HEK293 (cell line): ENCODE data around the gene BACH1.

Experiments
- CTCF ChIA-PET: fragments of 350-600 bp; formaldehyde crosslinking; extraction: SDS; loops from one replicate; lab custom pipeline; 2021; ENCODE audit warnings: antibody characterized with exemption; lab: Yijun Ruan, JAX
- POLR2A ChIA-PET: fragments of 300-600 bp; formaldehyde crosslinking; extraction: SDS; loops from one replicate; lab custom pipeline; 2020; ENCODE audit warnings: antibody characterized with exemption, inconsistent platforms; lab: Yijun Ruan, JAX
- H3K27ac ChIP-seq: fragments of 200-500 bp; sonication (Bioruptor generic); 2 replicates; pipeline ENCODE4 v1.5.1; 2014; ENCODE audit warnings: low read depth, low read length, control low read depth, inconsistent platforms; ENCODE audit errors: extremely low read depth
- H3K36me3 ChIP-seq, 2 experiments: fragments of 200-500 bp in 1 of 2; sonication (Bioruptor generic) in 1 of 2; 1 replicate in 1 of 2; 2 replicates in 1 of 2; pipeline ENCODE4 v1.5.1; 2014 to 2017; ENCODE audit warnings: inconsistent platforms in 2 of 2, low read length in 2 of 2; ENCODE audit not compliant: control insufficient read depth in 2 of 2, insufficient read depth in 1 of 2
- H3K4me1 ChIP-seq: fragments of 200-500 bp; sonication (Bioruptor generic); 2 replicates; pipeline ENCODE4 v1.5.1; 2014; ENCODE audit warnings: mild to moderate bottlenecking, low read length, inconsistent platforms; ENCODE audit not compliant: control insufficient read depth, insufficient read depth
- H3K4me3 ChIP-seq: 2 replicates; pipeline ENCODE4 v1.5.1; 2011; ENCODE audit warnings: low read depth, mild to moderate bottlenecking, control low read depth, low read length, moderate library complexity
- H3K9me3 ChIP-seq: fragments of 200-500 bp; sonication (Bioruptor generic); 2 replicates; pipeline ENCODE4 v1.5.1; 2014; ENCODE audit warnings: low read depth, low read length, inconsistent platforms; ENCODE audit not compliant: control insufficient read depth, insufficient read depth
- HOXA7 ChIP-seq: sonication (generic); formaldehyde crosslinking; IDR thresholded peaks from 2 replicates; pipeline ENCODE4 v1.8.1; 2022; ENCODE audit warnings: missing genetic modification reagents, borderline replicate concordance
- KLF7 ChIP-seq: fragments of 450-650 bp; formaldehyde crosslinking; IDR thresholded peaks from 2 replicates; pipeline ENCODE4 v1.5.1; 2016; ENCODE audit warnings: missing biosample characterization, missing genetic modification characterization, borderline replicate concordance
- OSR2 ChIP-seq: fragments of 450-650 bp; formaldehyde crosslinking; IDR thresholded peaks from 2 replicates; pipeline ENCODE4 v1.5.1; 2016; ENCODE audit warnings: missing biosample characterization, missing genetic modification characterization
- ZBTB26 ChIP-seq: fragments of 450-650 bp; formaldehyde crosslinking; optimal IDR thresholded peaks from 2 replicates; pipeline ENCODE3; 2016; ENCODE audit warnings: missing biosample characterization, mild to moderate bottlenecking, missing genetic modification characterization
- ZNF114 ChIP-seq: fragments of 450-650 bp; formaldehyde crosslinking; IDR thresholded peaks from 2 replicates; pipeline ENCODE4 v1.5.0; 2017; ENCODE audit warnings: missing biosample characterization, missing genetic modification characterization
- ZNF133 ChIP-seq: fragments of 450-650 bp; formaldehyde crosslinking; IDR thresholded peaks from 2 replicates; pipeline ENCODE4 v1.5.1; 2016; ENCODE audit warnings: missing biosample characterization, missing genetic modification characterization
- ZNF24 ChIP-seq: fragments of 450-650 bp; formaldehyde crosslinking; IDR thresholded peaks from 2 replicates; pipeline ENCODE4 v1.5.1; 2016; ENCODE audit warnings: missing biosample characterization, missing genetic modification characterization
- ZNF302 ChIP-seq: fragments of 450-650 bp; formaldehyde crosslinking; IDR thresholded peaks from 2 replicates; pipeline ENCODE4 v1.5.1; 2016; ENCODE audit warnings: missing biosample characterization, missing genetic modification characterization, low read depth
- ZNF324 ChIP-seq: fragments of 450-650 bp; formaldehyde crosslinking; IDR thresholded peaks from 2 replicates; pipeline ENCODE4 v1.5.1; 2016; ENCODE audit warnings: missing biosample characterization, missing genetic modification characterization
- ZNF350 ChIP-seq: fragments of 450-650 bp; formaldehyde crosslinking; IDR thresholded peaks from 2 replicates; pipeline ENCODE4 v1.5.0; 2017; ENCODE audit warnings: missing biosample characterization, mild to moderate bottlenecking, missing genetic modification characterization
- ZNF398 ChIP-seq: fragments of 450-650 bp; formaldehyde crosslinking; IDR thresholded peaks from 2 replicates; pipeline ENCODE4 v1.5.1; 2017; ENCODE audit warnings: missing biosample characterization, missing genetic modification characterization
- ZNF558 ChIP-seq: fragments of 450-650 bp; formaldehyde crosslinking; IDR thresholded peaks from 2 replicates; pipeline ENCODE4 v1.5.1; 2016; ENCODE audit warnings: missing biosample characterization, missing genetic modification characterization
- ZNF624 ChIP-seq: fragments of 450-650 bp; formaldehyde crosslinking; IDR thresholded peaks from 2 replicates; pipeline ENCODE4 v1.5.1; 2017; ENCODE audit warnings: missing biosample characterization, missing genetic modification characterization
- ZNF654 ChIP-seq: fragments of 450-650 bp; formaldehyde crosslinking; IDR thresholded peaks from 2 replicates; pipeline ENCODE4 v1.5.1; 2016; ENCODE audit warnings: low read depth, missing biosample characterization, missing genetic modification characterization
- ZNF747 ChIP-seq: fragments of 450-650 bp; formaldehyde crosslinking; IDR thresholded peaks from 2 replicates; pipeline ENCODE4 v1.5.1; 2016; ENCODE audit warnings: missing biosample characterization, missing genetic modification characterization
- ZNF76 ChIP-seq: fragments of 450-650 bp; formaldehyde crosslinking; IDR thresholded peaks from 2 replicates; pipeline ENCODE4; 2016; ENCODE audit warnings: low read depth, missing biosample characterization, missing genetic modification characterization, borderline replicate concordance
- ZNF777 ChIP-seq: fragments of 450-650 bp; formaldehyde crosslinking; IDR thresholded peaks from 2 replicates; pipeline ENCODE4 v1.5.1; 2017; ENCODE audit warnings: missing biosample characterization, missing genetic modification characterization, borderline replicate concordance
- ZXDB ChIP-seq: fragments of 450-650 bp; formaldehyde crosslinking; IDR thresholded peaks from 2 replicates; pipeline ENCODE4 v1.5.1; 2016; ENCODE audit warnings: missing biosample characterization, missing genetic modification characterization

The BACH1 gene

GRCh38 chr21:29390778-29391177, 92.1 kb downstream of the BACH1 start (continued):
- TF ChIP-seq HOXA7 (CRISPR knock-in tag), result no peak
- TF ChIP-seq ZNF398 (tag by site-specific recombination), result no peak
- no peak for TF ChIP-seq ZNF624
- TF ChIP-seq ZNF777 (tag by site-specific recombination), result no peak
- TF ChIP-seq ZNF324 (tag by site-specific recombination), result no peak
- TF ChIP-seq ZNF302 (tag by site-specific recombination), result no peak
- TF ChIP-seq ZNF747 (tag by site-specific recombination), result no peak
- TF ChIP-seq, all 188 proteins: peak for 0

- H3K4me1 ChIP-seq, result no peaks in the 10 kb centered on the region
- ChIA-PET CTCF (interaction anchor here (0.7 kb wide), 1 partner anchor 508 kb away, joined by 3 read pairs; no protein-coding TSS in a partner anchor), POLR2A (no interaction called here)
- H3K4me3 ChIP-seq, result no peak overlapping the region
- no peaks in the 10 kb centered on the region for H3K36me3 ChIP-seq
- H3K9me3 ChIP-seq, result no peaks in the 10 kb centered on the region
- no peak overlapping the region for H3K27ac ChIP-seq
- TF ChIP-seq ZNF398 (tag by site-specific recombination), result no peak
- TF ChIP-seq OSR2 (tag by site-specific recombination), result no peak
- TF ChIP-seq ZNF133 (tag by site-specific recombination), result no peak
- TF ChIP-seq ZXDB (tag by site-specific recombination), result no peak
- no peak for TF ChIP-seq ZBTB26
- TF ChIP-seq ZNF350 (tag by site-specific recombination), result no peak
- no peak for TF ChIP-seq ZNF76 (tag by site-specific recombination)
- TF ChIP-seq ZNF654, result no peak
- TF ChIP-seq ZNF114 (tag by site-specific recombination), result no peak
- no peak for TF ChIP-seq ZNF24 (tag by site-specific recombination)
- no peak for TF ChIP-seq KLF7 (tag by site-specific recombination)
- TF ChIP-seq ZNF558, result no peak
These were observed 95.3 kb downstream of the BACH1 start for GRCh38 chr21:29394051-29394450.
